Ectodermal cell (in vitro differentiated cells): ENCODE measurements around the gene DMPK.
"Not testable (repeated sequence)": the region's sequence is repeated elsewhere in the genome, so short reads cannot be mapped to it uniquely, and the experiment has no call there.

Source experiments
- H3K27ac ChIP-seq: 2 replicates; pipeline ENCODE4 v1.7.0; 2013; ENCODE audit warnings: mild to moderate bottlenecking, low read depth, low read length; ENCODE audit not compliant: insufficient read depth, poor library complexity, severe bottlenecking
- H3K27me3 ChIP-seq: 2 replicates; pipeline ENCODE4 v1.7.0; 2013; ENCODE audit warnings: mild to moderate bottlenecking, low read length; ENCODE audit not compliant: insufficient read depth, control insufficient read depth, poor library complexity, severe bottlenecking
- H3K36me3 ChIP-seq: one replicate; pipeline ENCODE4 v1.7.0; 2013; ENCODE audit warnings: low read length; ENCODE audit not compliant: control insufficient read depth, insufficient read depth
- H3K4me1 ChIP-seq: one replicate; pipeline ENCODE4 v1.7.0; 2013; ENCODE audit warnings: low read length; ENCODE audit not compliant: control insufficient read depth, insufficient read depth
- H3K4me3 ChIP-seq: 2 replicates; pipeline ENCODE4 v1.7.0; 2013; ENCODE audit warnings: low read depth, low read length, control low read depth; ENCODE audit not compliant: insufficient read depth
- H3K9me3 ChIP-seq: 2 replicates; pipeline ENCODE4 v1.7.0; 2013; ENCODE audit warnings: mild to moderate bottlenecking, low read length, moderate library complexity; ENCODE audit not compliant: control insufficient read depth
- WGBS, 2 experiments: methylation state at CpG; one replicate each; pipeline ENCODE4 v1.1.7; 2013; ENCODE audit warnings: missing lambda C conversion rate in 2 of 2; 5-methylcytosine and 5-hydroxymethylcytosine counted together

Gene DMPK

GRCh38 chr19:45800070-45800553, 17.8 kb upstream of the DMPK start:
- Histone ChIP-seq H3K36me3 (no peaks in the 10 kb centered on the region), H3K27ac (no peak overlapping the region), H3K4me3 (no peak overlapping the region), H3K9me3 (no peaks in the 10 kb centered on the region), H3K27me3 (no peaks in the 10 kb centered on the region), H3K4me1 (no peaks in the 10 kb centered on the region)
- WGBS, 2 experiments, result 87 to 88% methylated on average over 8 of the region's 8 CpGs

- 85 to 86% methylated on average over 5 of the region's 5 CpGs for WGBS, 2 experiments
- H3K27me3 ChIP-seq, H3K27ac ChIP-seq, H3K4me3 ChIP-seq, H3K9me3 ChIP-seq, H3K4me1 ChIP-seq, H3K36me3 ChIP-seq: not testable (repeated sequence)
Measured at GRCh38 chr19:45799541-45799940, 17.3 kb upstream of the DMPK start.

GRCh38 chr19:45798995-45799517, 16.8 kb upstream of the DMPK start:
- no peaks in the 10 kb centered on the region for H3K9me3 ChIP-seq
- no peaks in the 10 kb centered on the region for H3K27me3 ChIP-seq
- H3K36me3 ChIP-seq, result no peaks in the 10 kb centered on the region
- H3K4me3 ChIP-seq, result no peak overlapping the region
- H3K27ac ChIP-seq, result no peak overlapping the region
- no peaks in the 10 kb centered on the region for H3K4me1 ChIP-seq
- 27% methylated on average over 10 of the region's 10 CpGs for WGBS, 2 experiments

- H3K4me1 ChIP-seq, result peaks cover 4% of the 10 kb centered on the region
- WGBS, 2 experiments, result 94 to 96% methylated on average over 2 of the region's 2 CpGs
Measured at GRCh38 chr19:45794627-45795026, 12.3 kb upstream of the DMPK start.

GRCh38 chr19:45793876-45794275, 11.6 kb upstream of the DMPK start:
- Histone ChIP-seq H3K36me3 (peaks cover 8% of the 10 kb centered on the region), H3K4me1 (peaks cover 4% of the 10 kb centered on the region), H3K9me3 (no peaks in the 10 kb centered on the region), H3K4me3 (no peak overlapping the region), H3K27ac (no peak overlapping the region), H3K27me3 (no peaks in the 10 kb centered on the region)
- 67 to 70% methylated on average over 6 of the region's 6 CpGs for WGBS, 2 experiments

More at GRCh38 chr19:45794627-45795026, 12.3 kb upstream of the DMPK start:
- Histone ChIP-seq H3K27ac (no peak overlapping the region), H3K9me3 (no peaks in the 10 kb centered on the region), H3K36me3 (peaks cover 2% of the 10 kb centered on the region), H3K4me3 (no peak overlapping the region), H3K27me3 (no peaks in the 10 kb centered on the region)

- Histone ChIP-seq H3K27ac (peak overlapping the region; percentile 11), H3K4me1 (peaks cover 4% of the 10 kb centered on the region), H3K27me3 (no peaks in the 10 kb centered on the region), H3K9me3 (no peaks in the 10 kb centered on the region), H3K4me3 (no peak overlapping the region), H3K36me3 (peaks cover 14% of the 10 kb centered on the region)
- WGBS, 2 experiments, result 59 to 60% methylated on average over 3 of the region's 3 CpGs
Measured at GRCh38 chr19:45793178-45793564, 10.9 kb upstream of the DMPK start.

- 0% methylated on average over 86 of the region's 86 CpGs for WGBS, 2 experiments
- H3K4me1 ChIP-seq, result peaks cover 4% of the 10 kb centered on the region
- peak within 1 kb of the TSS; percentile 11 for H3K27ac ChIP-seq
- H3K27me3 ChIP-seq, result no peaks in the 10 kb centered on the region
- peaks cover 14% of the 10 kb centered on the region for H3K36me3 ChIP-seq
- peak within 1 kb of the TSS; percentile 61 for H3K4me3 ChIP-seq
- H3K9me3 ChIP-seq, result no peaks in the 10 kb centered on the region
Measured at GRCh38 chr19:45792470-45793177, 10.3 kb upstream of the DMPK start, which contains the start of gene DMWD. Gene DMWD, minus strand, starts transcription at chr19:45792845. Its CDS starts 89 bp downstream, at chr19:45792756.

GRCh38 chr19:45791744-45792469, 9.6 kb upstream of the DMPK start:
- Histone ChIP-seq H3K27ac (no peak overlapping the region), H3K27me3 (no peaks in the 10 kb centered on the region), H3K4me1 (peaks cover 4% of the 10 kb centered on the region), H3K9me3 (no peaks in the 10 kb centered on the region), H3K36me3 (peaks cover 14% of the 10 kb centered on the region), H3K4me3 (peak overlapping the region; percentile 61)
- WGBS, 2 experiments, result 11% methylated on average over 31 of the region's 31 CpGs

GRCh38 chr19:45790942-45791341, 8.7 kb upstream of the DMPK start:
- Histone ChIP-seq H3K36me3 (peaks cover 20% of the 10 kb centered on the region), H3K4me1 (peaks cover 4% of the 10 kb centered on the region), H3K27ac (no peak overlapping the region), H3K9me3 (no peaks in the 10 kb centered on the region), H3K27me3 (no peaks in the 10 kb centered on the region), H3K4me3 (no peak overlapping the region)
- WGBS, 2 experiments, result 96 to 97% methylated on average over 8 of the region's 8 CpGs
